Retinal pigment epithelial cell (primary cell): ENCODE results near the gene DNM2.

Experiments
- DNase-seq: peaks from one replicate; pipeline ENCODE4 v3.0.0-alpha.2; 2010; ENCODE audit warnings: low read depth
- H3K4me3 ChIP-seq: 2 replicates; pipeline ENCODE4 v1.5.1; 2011; ENCODE audit warnings: mild to moderate bottlenecking, low read length, control low read depth, moderate library complexity
- TF ChIP-seq, protein P1 (sequence below): conservative IDR thresholded peaks from 2 replicates; pipeline ENCODE4 v1.5.1; 2011; ENCODE audit warnings: low read depth, low read length, control low read depth, inconsistent platforms

The DNM2 gene

GRCh38 chr19:10725415-10725814 lies 7.5 kb downstream of the DNM2 start:
- no peak for DNase-seq
- H3K4me3 ChIP-seq = no peak overlapping the region
- TF ChIP-seq, protein P1, sequence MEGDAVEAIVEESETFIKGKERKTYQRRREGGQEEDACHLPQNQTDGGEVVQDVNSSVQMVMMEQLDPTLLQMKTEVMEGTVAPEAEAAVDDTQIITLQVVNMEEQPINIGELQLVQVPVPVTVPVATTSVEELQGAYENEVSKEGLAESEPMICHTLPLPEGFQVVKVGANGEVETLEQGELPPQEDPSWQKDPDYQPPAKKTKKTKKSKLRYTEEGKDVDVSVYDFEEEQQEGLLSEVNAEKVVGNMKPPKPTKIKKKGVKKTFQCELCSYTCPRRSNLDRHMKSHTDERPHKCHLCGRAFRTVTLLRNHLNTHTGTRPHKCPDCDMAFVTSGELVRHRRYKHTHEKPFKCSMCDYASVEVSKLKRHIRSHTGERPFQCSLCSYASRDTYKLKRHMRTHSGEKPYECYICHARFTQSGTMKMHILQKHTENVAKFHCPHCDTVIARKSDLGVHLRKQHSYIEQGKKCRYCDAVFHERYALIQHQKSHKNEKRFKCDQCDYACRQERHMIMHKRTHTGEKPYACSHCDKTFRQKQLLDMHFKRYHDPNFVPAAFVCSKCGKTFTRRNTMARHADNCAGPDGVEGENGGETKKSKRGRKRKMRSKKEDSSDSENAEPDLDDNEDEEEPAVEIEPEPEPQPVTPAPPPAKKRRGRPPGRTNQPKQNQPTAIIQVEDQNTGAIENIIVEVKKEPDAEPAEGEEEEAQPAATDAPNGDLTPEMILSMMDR = no peak

- TF ChIP-seq, protein P1 = no peak
- no peak overlapping the region for H3K4me3 ChIP-seq
- DNase-seq = no peak
Measured at GRCh38 chr19:10726268-10726667, 8.4 kb downstream of the DNM2 start.

DNA sequence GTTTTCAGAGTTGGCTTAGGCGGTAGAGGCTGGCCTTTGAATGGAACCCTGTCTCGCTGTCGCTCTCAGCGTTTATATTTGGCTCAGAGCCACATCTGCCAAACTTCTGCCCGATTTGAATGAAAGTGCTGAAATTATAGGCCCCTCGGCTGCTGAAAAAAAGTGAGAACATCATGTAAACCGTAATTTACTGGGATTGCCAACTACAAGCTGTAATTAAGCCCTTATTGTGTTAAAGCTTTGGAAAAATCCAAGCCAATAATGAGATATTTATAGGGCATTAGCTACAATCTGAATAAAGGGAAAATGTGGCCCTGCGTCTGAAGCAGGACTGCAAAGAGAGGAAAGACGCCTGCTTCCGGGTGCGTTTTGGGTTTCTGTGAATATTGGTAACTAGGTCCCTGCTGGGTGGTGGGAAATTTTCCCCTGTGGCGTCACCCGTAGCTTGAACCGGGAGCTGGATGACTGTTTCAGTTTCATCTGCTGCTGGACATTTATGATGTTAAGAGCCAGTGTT lies 9.9 kb downstream of the DNM2 start:
- TF ChIP-seq, protein P1 = no peak
- H3K4me3 ChIP-seq = no peak overlapping the region

DNA sequence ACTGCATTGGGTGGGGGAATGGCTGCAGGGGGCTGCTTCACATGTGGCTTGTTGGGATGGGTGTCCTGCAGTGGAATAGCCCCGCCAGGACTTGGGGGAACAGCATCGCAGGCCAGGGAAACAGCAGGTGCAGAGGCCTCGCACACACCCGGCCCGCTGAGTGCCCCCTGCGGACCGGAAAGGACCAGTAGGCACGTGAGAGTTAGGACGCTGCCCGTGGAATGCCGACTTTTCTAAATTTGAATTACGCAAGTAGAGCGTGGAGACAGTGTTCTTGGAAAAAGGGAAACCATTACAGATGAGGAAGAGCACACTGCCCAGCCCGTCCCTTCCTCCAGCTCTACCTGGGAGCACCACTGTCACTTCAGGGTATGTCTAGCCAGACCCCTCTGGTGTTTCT lies 11.5 kb downstream of the DNM2 start:
- H3K4me3 ChIP-seq = no peak overlapping the region
- DNase-seq = no peak
- TF ChIP-seq, protein P1 = no peak

More for the DNA sequence above, 9.9 kb downstream of the DNM2 start:
- DNase-seq = no peak

- TF ChIP-seq, protein P1 = no peak
- DNase-seq = no peak
- H3K4me3 ChIP-seq = no peak overlapping the region
Measured at GRCh38 chr19:10730932-10731331, 13.1 kb downstream of the DNM2 start.

GRCh38 chr19:10735741-10736140 lies 17.9 kb downstream of the DNM2 start:
- no peak for DNase-seq
- TF ChIP-seq, protein P1 = no peak
- H3K4me3 ChIP-seq = no peak overlapping the region

DNA sequence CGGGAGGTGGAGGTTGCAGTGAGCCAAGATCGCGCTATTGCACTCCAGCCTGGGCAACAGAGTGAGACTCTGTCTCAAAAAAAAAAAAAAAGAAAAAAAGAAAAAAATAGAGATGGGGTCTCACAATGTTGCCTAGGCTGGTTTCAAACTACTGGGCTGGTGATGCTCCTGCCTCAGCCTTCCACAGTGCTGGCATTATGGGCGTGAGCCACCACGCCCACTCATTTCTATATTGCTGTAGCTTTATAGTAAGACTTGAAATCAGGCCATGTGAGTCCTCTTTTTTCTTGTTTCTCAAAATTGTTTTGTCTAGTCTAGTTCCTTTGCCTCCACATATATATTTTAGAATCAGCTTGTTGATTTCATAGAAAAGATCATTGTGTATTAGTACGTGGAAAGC lies 18.3 kb downstream of the DNM2 start:
- DNase-seq = no peak
- TF ChIP-seq, protein P1 = no peak
- no peak overlapping the region for H3K4me3 ChIP-seq
